Left ventricle myocardium inferior (tissue), 1 donor: Measurements from ENCODE around the gene PADI4. TPM values are rescaled to one million over a fixed set of nuclear protein-coding genes. Genes with fewer than 3 reads are reported as not detected.

Experiments used
- DNase-seq: peaks from one replicate; pipeline ENCODE4 v3.0.0-alpha.2; 2020
- H3K27ac ChIP-seq: fragments of 200-600 bp; replicated peaks from 2 replicates; pipeline ENCODE4 v1.8.0; 2021
- H3K27me3 ChIP-seq: fragments of 200-600 bp; 2 replicates; pipeline ENCODE4 v1.8.0; 2021; ENCODE audit warnings: low read depth
- H3K36me3 ChIP-seq: fragments of 200-600 bp; 2 replicates; pipeline ENCODE4 v1.8.0; 2021
- H3K4me1 ChIP-seq: fragments of 200-600 bp; 2 replicates; pipeline ENCODE4 v1.8.0; 2021
- H3K4me3 ChIP-seq: fragments of 200-600 bp; 2 replicates; pipeline ENCODE4 v1.8.0; 2021; ENCODE audit warnings: mild to moderate bottlenecking, moderate library complexity
- H3K9me3 ChIP-seq: fragments of 200-600 bp; replicated peaks from 2 replicates; pipeline ENCODE4 v1.8.0; 2021
- CTCF ChIP-seq: fragments of 200-600 bp; IDR thresholded peaks from 2 replicates; pipeline ENCODE4 v1.8.0; 2021; ENCODE audit warnings: antibody characterized with exemption, mild to moderate bottlenecking, borderline replicate concordance
- intact Hi-C: fragments of 100-400 bp; cut with micrococcal nuclease; formaldehyde crosslinking; loops from one replicate; pipeline ENCODE4 v1.11.0; 2022
- total RNA-seq: library from RNA; stranded (reverse); fragmentation: NEBNext Ultra II Directional; extraction: Animal tissue kit (Norgen Biotek cat#: 25700); gene quantifications from one replicate; pipeline ENCODE4 v1.2.1, GENCODE V29; 2021
- donor health status: DM: no; HTN: yes; CAD: no; lungs with severe emphysema.

Gene PADI4
- total RNA-seq, 1 donor from 2014 or later = 0.22 TPM

- TF ChIP-seq CTCF = no peak
- H3K9me3 ChIP-seq = peaks cover 18% of the 10 kb centered on the region
- DNase-seq = no peak
- H3K27ac ChIP-seq = no peak overlapping the region
- H3K27me3 ChIP-seq = peaks cover 40% of the 10 kb centered on the region
- intact Hi-C loops = no loop called here
- H3K4me1 ChIP-seq = no peaks in the 10 kb centered on the region
- no peaks in the 10 kb centered on the region for H3K36me3 ChIP-seq
- H3K4me3 ChIP-seq = no peak overlapping the region
These were observed 44.1 kb upstream of the PADI4 start for GRCh38 chr1:17263936-17264335.

GRCh38 chr1:17264470-17264869 lies 43.5 kb upstream of the PADI4 start:
- peaks cover 18% of the 10 kb centered on the region for H3K9me3 ChIP-seq
- H3K27me3 ChIP-seq = peaks cover 40% of the 10 kb centered on the region
- no peak for DNase-seq
- H3K36me3 ChIP-seq = no peaks in the 10 kb centered on the region
- H3K27ac ChIP-seq = no peak overlapping the region
- TF ChIP-seq CTCF = no peak
- no peak overlapping the region for H3K4me3 ChIP-seq
- intact Hi-C loops = no loop called here
- H3K4me1 ChIP-seq = no peaks in the 10 kb centered on the region

- Histone ChIP-seq H3K27ac (no peak overlapping the region), H3K36me3 (no peaks in the 10 kb centered on the region), H3K4me3 (no peak overlapping the region), H3K4me1 (no peaks in the 10 kb centered on the region), H3K9me3 (peaks cover 18% of the 10 kb centered on the region), H3K27me3 (peaks cover 40% of the 10 kb centered on the region)
- TF ChIP-seq CTCF = no peak
- no peak for DNase-seq
- intact Hi-C loops = no loop called here
These were observed 42.8 kb upstream of the PADI4 start for GRCh38 chr1:17265162-17265561.

GRCh38 chr1:17265950-17266349 lies 42.0 kb upstream of the PADI4 start:
- Histone ChIP-seq H3K4me1 (no peaks in the 10 kb centered on the region), H3K27me3 (peaks cover 33% of the 10 kb centered on the region), H3K27ac (no peak overlapping the region), H3K4me3 (no peak overlapping the region), H3K9me3 (peaks cover 18% of the 10 kb centered on the region), H3K36me3 (no peaks in the 10 kb centered on the region)
- no peak for TF ChIP-seq CTCF
- no peak for DNase-seq
- intact Hi-C loops = no loop called here

- Histone ChIP-seq H3K36me3 (no peaks in the 10 kb centered on the region), H3K27me3 (peaks cover 51% of the 10 kb centered on the region), H3K4me1 (no peaks in the 10 kb centered on the region), H3K4me3 (no peak overlapping the region), H3K9me3 (no peaks in the 10 kb centered on the region), H3K27ac (no peak overlapping the region)
- no peak for DNase-seq
- intact Hi-C loops = no loop called here
- no peak for TF ChIP-seq CTCF
These were observed 36.9 kb upstream of the PADI4 start for GRCh38 chr1:17270891-17271765.
